GM21529 (cell line): ENCODE measurements around the gene DUSP15.

ENCODE experiments used
- ATAC-seq: cut with Tn5 transposase; IDR thresholded peaks from one replicate; pipeline ENCODE4 v1.9.1; 2021; ENCODE audit not compliant: unreplicated experiment

Gene DUSP15

DNA sequence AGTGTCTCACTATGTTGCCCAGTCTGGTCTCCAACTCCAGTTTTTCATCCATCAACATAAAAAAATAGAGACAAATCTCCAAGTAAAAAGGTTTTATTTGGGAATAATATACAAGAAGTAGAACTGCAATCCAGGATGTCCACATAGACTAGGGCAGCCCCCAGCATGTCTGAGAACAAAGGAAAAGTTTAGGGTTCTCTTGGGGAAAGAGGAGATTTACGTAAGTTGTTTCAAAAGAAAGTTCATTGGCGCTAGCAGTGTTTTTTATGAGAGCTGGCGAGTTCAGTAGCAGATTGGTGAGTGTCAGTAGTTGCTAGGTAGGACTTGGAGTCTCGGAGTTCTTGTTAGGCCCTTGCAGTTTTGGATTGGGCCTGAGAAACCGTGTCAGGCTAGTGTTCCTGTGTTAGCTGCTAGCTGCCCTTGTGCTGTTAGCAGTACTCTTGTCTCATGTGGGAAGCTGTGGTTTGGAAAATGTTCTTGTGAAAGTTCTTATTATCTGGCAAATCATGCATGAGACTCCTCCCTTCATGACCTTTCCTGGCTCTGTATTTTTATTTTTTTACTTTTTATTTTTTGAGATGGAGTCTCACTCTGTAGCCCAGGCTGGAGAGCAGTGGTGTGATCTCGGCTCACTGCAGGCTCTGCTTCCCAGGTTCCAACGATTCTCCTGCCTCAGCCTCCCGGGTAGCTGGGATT, 24.8 kb upstream of the DUSP15 start:
- ATAC-seq: peak; percentile 99

DNA sequence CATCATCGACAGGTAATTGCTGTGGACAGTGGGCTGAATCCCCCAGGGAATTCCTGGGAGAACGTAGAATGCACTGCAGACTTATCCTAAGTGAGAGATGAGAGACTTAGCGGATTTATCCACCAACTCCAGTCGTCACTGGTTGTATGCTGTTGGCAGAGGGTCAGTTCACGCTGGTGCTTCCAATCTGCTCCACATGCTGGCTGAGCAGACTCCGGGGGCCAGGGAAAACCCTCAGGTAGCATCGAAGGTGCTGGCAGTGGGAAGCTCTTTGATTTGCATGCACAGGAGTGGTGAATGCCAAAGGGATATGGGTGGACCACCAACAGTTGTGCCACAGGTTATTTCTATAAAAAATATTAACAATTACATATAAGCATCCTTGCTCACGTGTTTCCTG, 20.3 kb upstream of the DUSP15 start:
- no peak for ATAC-seq

DNA sequence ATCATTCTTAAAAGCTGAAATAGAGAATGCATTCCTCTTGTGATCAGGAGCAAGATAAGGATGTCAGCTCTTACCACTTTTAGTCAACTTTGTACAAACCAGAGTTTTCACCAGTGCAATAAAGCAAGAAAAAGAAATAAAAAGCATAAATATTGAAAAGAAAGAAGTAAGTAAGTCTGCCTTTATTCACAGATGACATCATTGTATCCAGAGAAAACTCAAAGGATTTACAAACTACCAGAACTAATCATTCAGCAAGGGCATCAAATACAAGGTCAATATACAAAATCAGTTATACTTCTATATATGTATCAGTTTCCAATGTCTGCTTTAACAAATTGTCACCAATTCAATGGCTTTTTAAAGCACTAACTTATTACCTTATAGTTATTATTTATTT, 13.5 kb upstream of the DUSP15 start:
- ATAC-seq: no peak

DNA sequence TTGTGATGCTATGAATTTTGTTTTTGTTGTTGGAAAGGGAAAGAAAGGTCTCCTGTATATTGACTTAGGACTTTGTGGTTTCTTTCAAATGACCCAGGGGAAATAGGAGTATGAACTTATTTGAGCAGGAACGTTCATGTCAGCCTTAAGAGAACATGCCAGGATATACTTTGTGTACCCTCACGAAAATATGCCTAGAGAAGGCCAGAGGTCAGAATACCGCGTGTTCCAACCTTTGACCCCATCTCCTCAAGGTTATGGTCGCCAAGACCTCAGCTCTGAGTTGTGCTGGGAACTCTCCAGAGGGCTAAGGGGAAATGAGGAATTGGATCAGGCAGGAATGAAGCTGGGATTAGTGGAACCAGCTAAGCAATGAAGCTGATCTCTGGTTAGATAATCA, 11.6 kb upstream of the DUSP15 start:
- no peak for ATAC-seq

DNA sequence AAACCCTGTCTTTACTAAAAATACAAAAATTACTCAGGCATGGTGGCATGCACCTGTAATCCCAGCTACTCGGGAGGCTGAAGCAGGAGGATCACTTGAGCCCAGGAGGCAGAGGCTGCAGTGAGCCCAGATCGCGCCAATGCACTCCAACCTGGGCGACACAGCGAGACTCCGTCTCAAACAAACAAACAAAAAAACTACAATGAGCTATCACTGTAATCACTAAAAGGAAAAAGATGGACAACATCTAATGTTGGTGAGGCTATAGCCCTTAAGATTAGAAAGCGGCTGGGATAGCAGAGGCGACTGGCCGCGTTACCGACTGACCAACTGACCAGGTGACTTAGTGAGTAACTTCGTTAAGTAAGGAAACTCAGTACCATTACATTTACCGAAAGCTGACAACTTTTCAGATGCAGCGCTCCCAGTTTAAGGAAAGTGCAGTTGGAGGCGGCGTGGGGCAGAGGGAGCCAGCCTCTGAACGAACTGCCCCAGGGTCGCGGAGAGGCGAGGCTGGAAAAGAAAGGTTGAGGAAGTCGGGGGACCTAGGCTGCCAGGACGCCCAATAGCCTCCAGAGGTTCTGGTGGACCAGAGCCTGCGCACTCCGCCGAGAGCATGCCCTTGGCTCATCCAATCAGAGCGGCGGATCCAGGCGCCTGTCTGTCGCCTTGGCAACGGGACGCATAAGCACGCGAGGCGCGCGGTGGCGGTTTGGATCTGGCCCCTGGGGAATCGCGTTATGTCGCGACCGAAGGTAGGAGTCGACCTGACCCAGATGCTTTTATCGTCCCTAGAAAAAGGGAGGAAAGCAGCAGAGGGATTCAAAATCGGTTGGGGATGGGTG, 9.0 kb upstream of the DUSP15 start:
- peak; percentile 86 for ATAC-seq

DNA sequence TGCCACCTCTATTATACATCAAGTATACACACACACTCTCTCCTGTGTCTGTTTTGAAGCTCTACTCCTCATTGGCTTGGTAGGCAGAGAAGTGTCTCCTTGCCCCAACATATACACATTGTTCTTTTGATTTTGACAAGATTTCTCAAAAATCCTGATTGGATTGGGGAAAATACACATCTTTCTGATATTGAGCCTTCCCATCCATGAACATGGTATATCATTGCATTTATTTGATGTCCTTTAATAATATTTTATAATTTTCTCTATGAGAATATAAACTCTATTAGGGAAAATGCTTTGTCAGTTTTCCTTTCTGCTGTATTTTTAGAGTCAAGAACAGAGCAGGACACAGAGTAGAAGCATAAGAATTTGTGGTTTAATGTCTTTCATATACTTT, 7.4 kb upstream of the DUSP15 start:
- no peak for ATAC-seq

DNA sequence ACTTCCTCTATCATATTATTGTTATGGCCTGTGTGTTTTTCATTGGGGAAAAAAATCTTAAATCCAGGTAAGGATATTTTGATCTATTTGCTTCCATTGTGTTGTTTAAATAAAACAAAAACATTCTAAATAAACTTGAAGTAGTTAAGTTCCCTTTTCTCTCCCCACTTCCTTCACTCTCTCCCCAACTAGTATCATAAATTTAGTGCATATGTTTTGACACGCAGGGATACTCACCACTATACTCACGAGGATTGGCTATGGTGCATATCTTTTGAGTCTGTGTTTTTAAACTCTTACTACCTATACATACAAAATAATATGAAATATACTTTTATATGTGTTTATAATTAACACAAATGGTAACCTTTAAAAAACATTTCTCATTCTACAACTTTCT, 5.3 kb upstream of the DUSP15 start:
- ATAC-seq: no peak

DNA sequence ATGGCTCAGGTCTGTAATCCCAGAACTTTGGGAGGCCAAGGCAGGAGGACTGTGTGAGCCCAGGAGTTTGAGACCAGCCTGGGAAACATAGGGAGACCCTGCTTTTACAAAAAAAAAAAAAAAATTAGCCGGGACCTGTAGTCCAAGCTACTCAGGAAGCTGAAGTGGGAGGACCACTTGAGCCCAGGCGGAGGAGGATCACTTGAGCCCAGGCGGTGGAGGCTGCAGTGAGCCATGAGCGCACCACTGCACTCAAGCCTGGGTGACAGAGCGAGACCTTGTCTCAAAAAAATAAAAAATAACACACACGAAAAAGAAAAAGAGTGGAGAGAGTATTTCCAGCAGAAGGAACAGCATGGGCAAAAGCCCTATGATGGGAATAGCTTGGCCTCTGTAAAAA, 2.1 kb upstream of the DUSP15 start:
- ATAC-seq: no peak

DNA sequence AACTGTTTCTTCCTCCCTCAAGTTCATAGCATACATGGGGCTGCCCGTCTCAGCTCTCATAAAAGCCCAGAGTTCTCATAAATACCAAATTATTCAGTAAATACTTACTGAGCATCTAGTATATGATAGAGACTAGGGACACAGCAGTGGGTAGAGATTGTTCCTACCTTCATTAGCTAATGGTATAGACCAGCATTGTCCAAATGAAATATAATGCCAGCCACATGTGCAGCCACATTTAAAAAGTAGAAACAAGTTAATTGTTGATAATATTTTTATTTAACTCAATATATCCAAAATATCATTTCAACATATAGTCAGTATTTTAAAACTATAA, 1.3 kb upstream of the DUSP15 start:
- ATAC-seq: no peak

DNA sequence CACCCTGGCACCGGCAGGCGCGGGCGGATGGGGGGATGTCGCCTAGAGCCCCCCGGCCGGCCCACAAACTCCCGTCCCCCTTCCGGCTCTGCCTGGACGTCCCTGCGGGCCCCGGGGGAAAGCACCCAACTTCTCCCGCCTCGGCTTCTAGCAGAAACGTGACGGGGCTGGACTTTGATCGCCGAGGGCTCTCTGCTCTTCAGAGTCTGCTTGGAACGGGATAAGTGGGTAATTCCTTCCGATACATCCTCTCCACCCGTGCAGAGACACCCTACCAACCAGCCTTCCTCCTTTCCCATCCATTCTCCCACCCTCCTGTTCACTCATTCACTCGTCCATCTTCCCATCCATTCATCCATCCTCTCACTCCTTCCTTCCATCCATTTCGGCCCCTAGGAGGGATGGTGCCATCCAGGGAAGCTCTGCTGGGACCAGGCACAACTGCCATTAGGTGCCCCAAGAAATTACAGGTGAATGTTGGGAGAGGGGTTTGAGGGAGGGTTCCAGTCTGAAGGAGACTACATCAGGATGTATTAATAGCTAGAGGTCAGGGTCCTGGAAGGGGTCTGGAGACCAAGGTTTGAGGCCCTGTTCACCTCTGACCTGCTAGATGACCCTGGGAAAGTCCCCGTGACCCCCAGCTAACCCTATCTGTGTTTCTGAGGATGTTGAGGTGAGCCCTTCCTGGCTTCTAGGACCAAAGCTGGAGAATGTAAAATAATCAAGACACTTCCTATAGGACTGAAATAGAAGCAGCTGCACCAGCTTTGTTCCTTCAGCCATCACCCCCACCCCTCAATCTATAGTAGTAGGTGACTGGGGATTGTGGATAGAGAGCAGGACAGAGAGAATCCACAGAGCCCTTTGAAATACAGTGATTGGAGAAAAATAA, 645 bp upstream of the DUSP15 start:
- no peak for ATAC-seq

DNA sequence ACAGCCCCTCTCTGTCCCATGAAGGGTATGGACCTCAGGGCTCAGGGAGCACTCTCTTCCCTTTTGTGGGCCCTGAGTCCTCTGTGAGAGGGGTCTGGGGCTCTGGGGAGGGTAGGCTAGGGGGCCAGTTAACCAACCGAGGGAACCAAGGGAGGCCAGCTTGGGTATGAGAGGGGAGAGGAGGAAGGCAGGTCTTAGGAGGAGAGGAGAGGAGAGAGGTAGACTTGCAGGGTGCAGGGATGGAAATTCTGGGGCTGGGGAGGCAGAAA, 720 bp downstream of the DUSP15 start:
- no peak for ATAC-seq

DNA sequence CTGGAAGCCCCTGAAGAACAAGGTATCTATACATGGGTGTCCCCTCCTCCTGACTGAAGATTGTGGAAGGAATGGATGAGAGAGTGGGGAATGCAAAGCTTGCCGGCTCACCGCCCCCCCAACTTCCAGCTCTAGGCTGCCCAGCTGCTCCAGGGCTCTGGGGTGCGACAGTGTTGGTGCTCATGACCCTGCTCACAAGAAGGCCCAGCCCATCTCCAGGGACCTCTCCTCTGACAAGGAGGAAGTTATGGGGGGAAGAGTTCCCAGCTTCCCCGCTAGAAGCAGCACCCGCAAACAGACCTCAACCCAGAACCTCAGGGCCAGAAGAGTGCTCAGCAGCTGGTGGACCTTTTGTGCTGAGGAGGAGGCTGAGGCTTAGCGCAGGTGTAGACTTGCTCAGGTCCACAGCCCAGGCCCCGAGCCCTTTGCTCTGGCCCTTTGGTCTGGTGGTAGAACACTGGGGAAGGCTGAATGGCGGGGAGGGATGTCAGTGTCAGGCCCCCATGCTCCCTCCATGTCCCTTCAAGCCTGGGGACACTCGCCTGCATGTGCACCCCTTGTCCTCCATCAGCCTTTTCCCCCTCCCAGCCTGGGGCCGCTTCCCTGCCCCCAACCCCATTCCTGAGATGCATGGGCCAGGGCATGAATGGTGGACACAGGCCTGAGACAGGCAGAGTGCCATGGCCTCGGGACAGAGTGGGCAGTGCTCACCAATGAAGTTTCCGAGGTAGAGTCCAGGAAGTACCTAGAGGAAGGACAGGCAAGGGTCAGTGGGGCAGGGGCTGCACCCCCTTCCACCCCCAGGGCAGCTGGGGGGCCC, 1.3 kb downstream of the DUSP15 start:
- no peak for ATAC-seq

DNA sequence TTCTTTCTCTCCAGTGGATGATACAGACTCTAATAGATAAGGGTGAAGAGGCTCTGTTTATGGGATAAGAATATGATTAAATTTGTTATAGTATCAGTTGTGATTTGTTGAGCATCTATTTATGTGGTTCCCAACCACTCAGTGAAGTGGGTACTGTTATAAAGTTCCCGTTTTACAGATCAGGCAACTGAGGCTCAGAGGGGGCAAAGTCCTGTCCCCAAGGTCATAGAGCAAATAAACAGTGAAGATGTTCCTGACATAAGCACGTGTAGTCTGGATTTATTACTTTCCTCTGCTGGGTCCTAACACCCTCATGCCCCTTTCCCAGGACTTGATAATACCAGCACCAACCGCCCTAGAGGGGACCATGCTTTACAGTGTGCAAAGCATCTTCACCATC, 4.1 kb downstream of the DUSP15 start:
- no peak for ATAC-seq

DNA sequence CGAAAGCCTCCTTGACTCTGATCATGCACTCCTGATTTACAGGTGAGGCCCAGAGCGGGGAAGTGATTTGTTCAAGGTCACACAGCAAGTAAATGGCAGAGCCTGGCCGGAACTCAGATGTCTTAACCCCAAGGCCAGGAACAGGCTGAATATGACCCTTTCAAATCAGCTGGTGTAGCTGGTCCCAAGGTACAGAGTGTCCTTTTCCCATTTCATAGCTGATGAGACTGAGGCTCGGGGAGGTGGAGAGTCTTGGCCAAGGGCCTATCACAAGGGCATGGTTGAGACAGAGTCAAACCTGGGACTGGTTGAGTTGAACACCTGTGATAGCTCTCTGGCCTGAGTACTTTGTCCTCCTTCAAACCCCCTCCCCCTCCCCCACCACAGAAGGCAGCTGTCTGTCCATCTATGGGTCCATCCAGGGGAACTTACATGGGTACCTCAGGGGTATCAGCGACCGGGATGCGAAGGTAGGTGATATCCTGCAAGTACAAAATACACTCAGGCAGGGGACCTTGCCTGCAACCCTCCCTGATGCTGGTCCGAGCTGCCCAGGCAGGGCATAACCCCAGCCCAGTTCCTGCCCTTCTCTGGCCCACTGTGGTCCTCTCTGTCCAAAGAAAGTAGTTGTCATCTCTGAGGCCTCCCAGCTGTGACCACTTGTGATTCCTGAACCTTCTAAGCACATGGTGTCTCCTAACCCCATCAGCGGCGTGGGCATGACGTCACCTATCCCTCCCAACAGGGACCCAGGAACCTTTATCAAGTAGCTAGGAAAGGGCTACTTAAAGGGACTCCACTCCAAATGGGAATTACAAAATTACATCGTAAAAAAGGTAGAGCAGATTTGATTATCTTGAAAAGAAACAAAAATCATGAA, 5.6 kb downstream of the DUSP15 start:
- ATAC-seq: no peak

DNA sequence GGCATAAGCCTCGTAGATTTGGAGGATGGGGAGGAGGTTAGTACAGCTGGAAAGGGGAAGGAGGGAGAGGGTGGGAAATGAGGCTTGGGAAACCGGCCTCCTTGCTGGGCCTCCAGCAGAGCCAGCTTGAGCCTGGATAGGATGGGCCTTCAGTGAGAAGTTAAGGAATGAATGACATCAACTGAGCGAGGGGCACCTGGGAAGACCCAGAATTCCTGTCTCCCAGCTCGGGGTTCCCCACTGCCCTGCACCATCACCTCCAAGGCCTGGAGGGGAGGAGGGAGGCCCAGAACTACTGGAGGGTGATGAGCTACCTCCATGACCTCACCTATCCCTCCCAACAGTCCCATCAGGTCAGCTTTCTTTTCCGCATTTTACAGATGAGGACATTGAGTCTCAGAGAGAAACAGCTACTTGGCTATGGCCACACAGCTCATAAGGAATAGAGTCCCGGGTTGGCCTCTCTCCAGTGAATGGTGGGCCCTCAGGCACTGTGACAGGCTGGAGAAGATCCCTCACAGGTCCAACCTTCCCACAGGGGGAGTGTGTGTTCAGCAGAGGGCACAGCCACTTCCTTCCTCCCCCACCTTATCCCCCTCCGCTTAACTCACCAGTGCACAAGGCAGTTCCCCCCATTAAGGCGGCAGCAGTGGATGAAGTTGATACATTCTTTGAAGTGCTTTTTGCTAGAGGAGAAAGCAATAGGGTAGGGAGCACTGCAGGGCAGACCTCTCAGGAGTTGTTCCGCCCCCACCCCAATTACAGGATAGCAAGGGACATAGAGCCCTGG, 6.8 kb downstream of the DUSP15 start:
- no peak for ATAC-seq

DNA sequence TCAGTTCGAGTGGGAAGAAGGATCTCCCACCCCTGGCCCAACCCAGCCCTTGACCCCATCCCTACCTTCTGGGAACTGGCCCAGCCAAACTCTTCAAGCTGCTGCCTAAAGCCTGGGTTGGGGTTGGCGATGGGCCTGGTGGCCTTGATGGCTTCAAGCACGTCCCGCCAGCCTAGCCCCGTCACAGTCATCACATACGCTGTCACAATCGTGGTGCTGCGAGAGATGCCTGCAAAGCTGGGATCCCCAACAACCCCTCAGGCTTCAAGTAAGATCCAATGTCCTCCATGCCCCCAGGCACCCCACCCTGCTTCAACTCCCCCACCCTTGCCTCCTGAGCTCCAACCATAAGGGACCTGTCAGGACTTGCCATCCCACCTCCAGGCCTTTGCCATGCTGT, 7.8 kb downstream of the DUSP15 start:
- ATAC-seq: no peak

DNA sequence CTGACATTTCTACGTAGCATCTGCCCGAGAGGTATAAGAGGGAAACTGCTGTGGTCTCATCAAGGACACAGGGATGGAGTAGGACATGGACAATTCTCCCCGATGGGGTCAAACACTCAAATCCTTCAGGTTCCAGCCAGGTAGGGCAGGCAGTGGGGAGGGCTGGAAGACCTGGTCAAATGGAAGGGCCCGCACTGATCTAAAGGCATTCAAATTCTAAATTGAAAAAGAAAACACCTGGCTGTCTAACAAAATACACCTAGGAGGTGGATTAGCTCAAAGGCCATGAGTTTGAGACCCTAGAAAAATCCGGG, 8.2 kb downstream of the DUSP15 start:
- ATAC-seq: no peak

DNA sequence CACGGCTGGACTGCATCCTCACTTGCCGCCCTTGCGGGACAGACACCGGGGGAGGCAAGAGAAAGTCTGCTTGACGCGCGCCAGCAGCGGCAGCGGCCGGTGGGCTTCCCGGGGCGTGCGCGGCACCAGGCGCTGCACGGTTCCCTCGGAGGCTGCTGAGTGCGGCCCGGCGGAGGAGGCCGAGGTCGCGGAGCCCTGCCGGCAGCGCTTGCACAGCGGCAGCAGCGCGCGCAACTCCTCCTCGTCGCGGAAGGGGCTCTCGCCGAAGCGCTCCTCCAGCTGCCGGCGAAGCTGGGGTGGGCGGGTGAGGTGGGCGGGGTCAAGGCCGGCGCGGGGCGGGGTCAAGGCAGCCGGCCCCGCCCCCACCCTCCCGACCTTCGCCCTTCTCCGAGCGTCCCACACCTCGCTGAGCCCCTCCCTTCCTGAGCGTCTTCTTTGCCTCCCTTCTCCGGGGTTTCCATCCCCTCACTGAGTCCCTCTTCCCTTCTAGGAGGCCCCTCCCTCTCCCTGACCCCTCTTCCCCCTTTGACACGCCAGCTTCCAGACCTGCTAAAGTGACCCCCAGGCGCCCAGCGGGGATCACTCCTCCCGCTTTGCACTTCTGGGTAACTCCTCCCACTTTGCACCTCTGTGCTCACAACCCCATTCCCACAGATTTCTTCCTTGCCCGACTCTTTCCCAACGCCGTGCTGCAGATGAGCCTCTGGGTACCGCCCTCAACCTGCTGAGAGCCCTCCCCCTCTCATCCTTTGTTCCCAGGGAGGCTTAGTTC, 8.8 kb downstream of the DUSP15 start:
- ATAC-seq: no peak

DNA sequence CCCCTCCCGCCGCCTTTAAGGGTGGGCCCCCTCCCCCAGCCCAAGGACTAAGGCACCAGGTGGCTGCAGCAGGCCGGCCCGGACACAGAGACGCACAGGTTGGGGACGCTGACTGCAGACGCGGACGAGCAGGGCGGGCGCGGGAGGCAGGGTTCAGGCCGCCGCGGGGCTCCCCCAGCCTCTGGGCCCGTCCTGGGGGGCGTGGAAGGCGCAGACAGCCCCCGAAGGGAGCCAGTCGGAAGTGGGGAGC, 9.3 kb downstream of the DUSP15 start:
- no peak for ATAC-seq
